NCI-H526 treated with DMSO at 0.1 percent for 48 hours (cell line): ENCODE data around the gene PCSK4.
"Not testable (repeated sequence)": the region's sequence is repeated elsewhere in the genome, so short reads cannot be mapped to it uniquely, and the experiment has no call there.

Source experiments
- DNase-seq: peaks from one replicate; lab custom pipeline; 2025; lab: John Stamatoyannopoulos, UW

PCSK4 gene

GRCh38 chr19:1490311-1491113, at the start of gene PCSK4:
PCSK4 (minus strand) TSS chr19:1490350; CDS start chr19:1490346, 4 bp downstream.
- DNase-seq = peak; percentile 92

GRCh38 chr19:1539749-1540148, 49.6 kb upstream of the PCSK4 start:
- DNase-seq = not testable (repeated sequence)

- no peak for DNase-seq
These were observed 48.8 kb upstream of the PCSK4 start for GRCh38 chr19:1538978-1539377.

GRCh38 chr19:1535699-1536098, 45.5 kb upstream of the PCSK4 start:
- DNase-seq = not testable (repeated sequence)

- no peak for DNase-seq
These were observed 44.8 kb upstream of the PCSK4 start for GRCh38 chr19:1534972-1535371.

- DNase-seq = no peak
These were observed 43.5 kb upstream of the PCSK4 start for GRCh38 chr19:1533510-1534150.

- no peak for DNase-seq
These were observed 41.9 kb upstream of the PCSK4 start for GRCh38 chr19:1532003-1532402.

GRCh38 chr19:1531587-1531986, 41.4 kb upstream of the PCSK4 start:
- DNase-seq = no peak

- not testable (repeated sequence) for DNase-seq
These were observed 40.7 kb upstream of the PCSK4 start for GRCh38 chr19:1530856-1531255.

- DNase-seq = no peak
These were observed 39.3 kb upstream of the PCSK4 start for GRCh38 chr19:1529430-1529816.

GRCh38 chr19:1528596-1529429, 38.7 kb upstream of the PCSK4 start:
- no peak for DNase-seq

- no peak for DNase-seq
These were observed 37.6 kb upstream of the PCSK4 start for GRCh38 chr19:1527650-1528309.

- no peak for DNase-seq
These were observed 37.0 kb upstream of the PCSK4 start for GRCh38 chr19:1526979-1527649.

- DNase-seq = no peak
These were observed 36.1 kb upstream of the PCSK4 start for GRCh38 chr19:1526066-1526778.

GRCh38 chr19:1525343-1525742, 35.2 kb upstream of the PCSK4 start:
- no peak for DNase-seq

GRCh38 chr19:1524972-1525325, 34.8 kb upstream of the PCSK4 start:
- DNase-seq = no peak

GRCh38 chr19:1524287-1524971, 34.3 kb upstream of the PCSK4 start:
- DNase-seq = no peak

- DNase-seq = no peak
These were observed 33.5 kb upstream of the PCSK4 start, which contains the start of gene PLK5 for GRCh38 chr19:1523412-1524286. PLK5 (plus strand) TSS chr19:1524077; CDS start chr19:1526997, 2,920 bp downstream.

- DNase-seq = no peak
These were observed 32.7 kb upstream of the PCSK4 start for GRCh38 chr19:1522838-1523237.
